AG09319 (cell line): ENCODE results near the gene NAPEPLD.

Source experiments
- DNase-seq: peaks from one replicate; pipeline ENCODE4 v3.0.0-alpha.2; 2010; ENCODE audit warnings: low read depth; ENCODE audit errors: extremely low read depth
- CTCF ChIP-seq: IDR thresholded peaks from 2 replicates; pipeline ENCODE4 v1.5.1; 2011; ENCODE audit warnings: low read depth, mild to moderate bottlenecking, inconsistent platforms, low read length, moderate library complexity

NAPEPLD gene

GRCh38 chr7:103051519-103051918 lies 97.4 kb downstream of the NAPEPLD start:
- TF ChIP-seq CTCF: no peak
- no peak for DNase-seq
